GM12878 (cell line): ENCODE results near the gene FBXL17. TPM values are rescaled to one million over a fixed set of nuclear protein-coding genes. Genes with fewer than 3 reads are reported as not detected.

Experiments
- ATAC-seq: fragments of 200-7000 bp; cut with Tn5 transposase; 3 replicates; pipeline ENCODE4 v1.9.1; 2020; ENCODE audit warnings: mild to moderate bottlenecking, moderate library complexity
- BruUV-seq: library from RNA; stranded (reverse); fragments of 400-500 nt; replicated peaks from 2 replicates; lab custom pipeline; 2021; lab: Mats Ljungman, UMichigan
- CTCF ChIA-PET: fragments of 300-600 bp; sonication (Branson Sonifier 250); formaldehyde crosslinking; extraction: SDS; loops from one replicate; lab custom pipeline; 2021; ENCODE audit warnings: inconsistent platforms; lab: Yijun Ruan, JAX
- POLR2A ChIA-PET: fragments of 350-600 bp; formaldehyde crosslinking; extraction: SDS; loops from one replicate; lab custom pipeline; 2021; ENCODE audit warnings: inconsistent platforms; lab: Charles Lee
- RAD21 ChIA-PET: fragments of 300-600 bp; sonication (Branson Sonifier 250); formaldehyde crosslinking; loops from one replicate; lab custom pipeline; 2023; ENCODE audit warnings: antibody characterized with exemption; ENCODE audit not compliant: unreplicated experiment; lab: Charles Lee
- SMC1A ChIA-PET: fragments of 300-600 bp; sonication (Branson Sonifier 250); formaldehyde crosslinking; loops from one replicate; lab custom pipeline; 2023; ENCODE audit not compliant: unreplicated experiment, uncharacterized antibody; lab: Charles Lee
- DNase-seq: peaks from one replicate; pipeline ENCODE4 v3.0.0-alpha.2; 2011; ENCODE audit warnings: low read depth, low spot score
- FAIRE-seq: peaks from 3 replicates; lab custom pipeline; 2011; peaks lifted over from hg19 to GRCh38; lab: Jason Lieb, UNC
- H2AFZ ChIP-seq: 2 replicates; pipeline ENCODE4 v1.6.0; 2011; ENCODE audit warnings: low read depth, low read length, control low read depth; ENCODE audit not compliant: control insufficient read depth
- H3K27ac ChIP-seq: 2 replicates; pipeline ENCODE4 v1.5.1; 2011; ENCODE audit warnings: control low read depth; ENCODE audit not compliant: control insufficient read depth, insufficient read depth
- H3K27me3 ChIP-seq, 2 experiments: replicated peaks in 1 of 2; 2 replicates each; pipeline versions ENCODE4 v1.6.0 to v1.6.1; 2011; ENCODE audit warnings: low read length in 1 of 2; ENCODE audit not compliant: control insufficient read depth in 2 of 2, insufficient read depth in 2 of 2
- H3K36me3 ChIP-seq, 2 experiments: 2 replicates each; pipeline ENCODE4 v1.5.1; 2011; ENCODE audit warnings: low read length in 1 of 2; ENCODE audit not compliant: control insufficient read depth in 2 of 2, insufficient read depth in 2 of 2
- H3K4me1 ChIP-seq: 2 replicates; pipeline ENCODE4 v1.6.1; 2011; ENCODE audit warnings: mild to moderate bottlenecking, low read length, moderate library complexity, mixed read lengths; ENCODE audit not compliant: control insufficient read depth, insufficient read depth
- H3K4me2 ChIP-seq: 2 replicates; pipeline ENCODE4 v1.6.0; 2011; ENCODE audit warnings: control low read depth; ENCODE audit not compliant: control insufficient read depth, insufficient read depth
- H3K4me3 ChIP-seq: fragments of 200-600 bp; sonication (generic); 2 replicates; pipeline ENCODE4 v1.5.1; 2016
- H3K79me2 ChIP-seq: 2 replicates; pipeline ENCODE4 v1.6.0; 2011; ENCODE audit warnings: low read length; ENCODE audit not compliant: control insufficient read depth, insufficient read depth
- H3K9ac ChIP-seq: 2 replicates; pipeline ENCODE4 v1.8.0; 2011; ENCODE audit warnings: low read length, control low read depth, mixed read lengths; ENCODE audit not compliant: control insufficient read depth, insufficient read depth
- H3K9me3 ChIP-seq: replicated peaks from 3 replicates; pipeline ENCODE4 v1.5.1; 2011; ENCODE audit warnings: mild to moderate bottlenecking, low read length; ENCODE audit not compliant: control insufficient read depth, insufficient read depth
- H4K20me1 ChIP-seq: 2 replicates; pipeline ENCODE4 v1.6.0; 2011; ENCODE audit not compliant: control insufficient read depth, insufficient read depth
- CBX5 ChIP-seq: sonication (generic); IDR thresholded peaks from 2 replicates; pipeline ENCODE4 v1.6.1; 2016; ENCODE audit warnings: low read depth, moderate library complexity, mild to moderate bottlenecking, inconsistent platforms
- HCFC1 ChIP-seq: fragments of 150-350 bp; IDR thresholded peaks from 2 replicates; pipeline ENCODE4 v1.6.1; 2014; ENCODE audit warnings: low read length
- HSF1 ChIP-seq: fragments of 150-350 bp; IDR thresholded peaks from 2 replicates; pipeline ENCODE4 v1.6.1; 2014; ENCODE audit warnings: mild to moderate bottlenecking, low read depth, low read length
- JUNB ChIP-seq: IDR thresholded peaks from 2 replicates; pipeline ENCODE4 v1.6.1; 2016; ENCODE audit warnings: antibody characterized with exemption, mild to moderate bottlenecking
- MAX ChIP-seq: IDR thresholded peaks from 2 replicates; pipeline ENCODE4 v1.6.1; 2012; ENCODE audit warnings: low read depth, low read length, improper control_type of control experiment
- MEF2A ChIP-seq: IDR thresholded peaks from 2 replicates; pipeline ENCODE4 v1.6.1; 2011; ENCODE audit warnings: low read depth, mild to moderate bottlenecking, low read length, moderate library complexity; ENCODE audit not compliant: insufficient read depth
- MYC ChIP-seq: IDR thresholded peaks from 2 replicates; pipeline ENCODE4 v1.6.1; 2011; ENCODE audit warnings: mild to moderate bottlenecking, low read length, moderate library complexity, inconsistent platforms; ENCODE audit not compliant: insufficient read depth, insufficient replicate concordance, insufficient read length, severe bottlenecking
- NKRF ChIP-seq: fragments of 450-650 bp; conservative IDR thresholded peaks from 2 replicates; pipeline ENCODE4 v1.6.1; 2017; ENCODE audit warnings: mild to moderate bottlenecking, moderate library complexity
- PML ChIP-seq: IDR thresholded peaks from 2 replicates; pipeline ENCODE4 v1.6.1; 2012; ENCODE audit warnings: low read length, inconsistent platforms
- SMAD1 ChIP-seq: fragments of 450-650 bp; IDR thresholded peaks from 2 replicates; pipeline ENCODE4 v1.6.1; 2018; ENCODE audit warnings: mild to moderate bottlenecking, low read depth; ENCODE audit not compliant: partially characterized antibody
- SUPT20H ChIP-seq: IDR thresholded peaks from 2 replicates; pipeline ENCODE4 v1.6.1; 2011; ENCODE audit warnings: low read depth, mild to moderate bottlenecking, low read length, moderate library complexity, borderline replicate concordance; ENCODE audit not compliant: control insufficient read depth
- ZNF274 ChIP-seq: IDR thresholded peaks from one replicate; pipeline ENCODE4 v1.8.0; 2011; ENCODE audit not compliant: insufficient read length, insufficient read depth
- WGBS: methylation state at CpG from one replicate; pipeline ENCODE4 v1.1.6; 2016; ENCODE audit warnings: low lambda C conversion rate; ENCODE audit not compliant: insufficient replicate concordance, insufficient coverage; ENCODE audit errors: missing lambda C conversion rate; 5-methylcytosine and 5-hydroxymethylcytosine counted together
- in situ Hi-C: fragments of 300-500 bp; cut with MboI; formaldehyde crosslinking; loops from 9 replicates; pipeline ENCODE4 v1.14.3; 2018; ENCODE audit warnings: mixed read lengths
- intact Hi-C: fragments of 100-400 bp; cut with micrococcal nuclease; formaldehyde crosslinking; loops from one replicate; pipeline ENCODE4 v1.14.2; 2022; ENCODE audit not compliant: unreplicated experiment
- polyA plus RNA-seq, 11 experiments: library from polyadenylated mRNA; depleted of rRNA in 4 of 11; unstranded in 6 of 11; stranded (reverse) in 5 of 11; fragments of >200 nt; fragmentation: Nextera tagmentation in 4 of 11; fragmentation: Illumina TruSeq in 1 of 11; extraction: Ambion mirVana in 4 of 11; extraction: Trizol in 1 of 11; gene quantifications; 1 replicate in 1 of 11; 2 replicates in 10 of 11; pipeline versions ENCODE4 v1.2.1 to v1.2.3, GENCODE V29; 2011 to 2016; ENCODE audit warnings: inconsistent platforms in 2 of 11, missing spikeins in 2 of 11, low read depth in 1 of 11
- total RNA-seq, 4 experiments: library from RNA; depleted of rRNA in 3 of 4; stranded (reverse); fragments of >200 nt in 3 of 4; fragmentation: Illumina TruSeq in 1 of 4; extraction: Trizol in 1 of 4; gene quantifications; 2 replicates each; pipeline versions ENCODE4 v1.2.1 to v1.2.3, GENCODE V29; 2013 to 2021
- TF ChIP-seq, protein P1 (sequence below): fragments of 450-650 bp; IDR thresholded peaks from 2 replicates; pipeline ENCODE4 v1.6.1; 2018; ENCODE audit warnings: borderline replicate concordance, mild to moderate bottlenecking; ENCODE audit not compliant: partially characterized antibody

The FBXL17 gene
- total and polyA plus RNA-seq, 10 of the 15 experiments (the other 5 are each of a cell fraction or from before 2014, with no cell fraction given) = 0.88 to 9.0 (median 4.4) TPM

- TF ChIP-seq NKRF (no peak), CBX5 (no peak), SUPT20H (no peak), SMAD1 (no peak)
- TF ChIP-seq, protein P1, sequence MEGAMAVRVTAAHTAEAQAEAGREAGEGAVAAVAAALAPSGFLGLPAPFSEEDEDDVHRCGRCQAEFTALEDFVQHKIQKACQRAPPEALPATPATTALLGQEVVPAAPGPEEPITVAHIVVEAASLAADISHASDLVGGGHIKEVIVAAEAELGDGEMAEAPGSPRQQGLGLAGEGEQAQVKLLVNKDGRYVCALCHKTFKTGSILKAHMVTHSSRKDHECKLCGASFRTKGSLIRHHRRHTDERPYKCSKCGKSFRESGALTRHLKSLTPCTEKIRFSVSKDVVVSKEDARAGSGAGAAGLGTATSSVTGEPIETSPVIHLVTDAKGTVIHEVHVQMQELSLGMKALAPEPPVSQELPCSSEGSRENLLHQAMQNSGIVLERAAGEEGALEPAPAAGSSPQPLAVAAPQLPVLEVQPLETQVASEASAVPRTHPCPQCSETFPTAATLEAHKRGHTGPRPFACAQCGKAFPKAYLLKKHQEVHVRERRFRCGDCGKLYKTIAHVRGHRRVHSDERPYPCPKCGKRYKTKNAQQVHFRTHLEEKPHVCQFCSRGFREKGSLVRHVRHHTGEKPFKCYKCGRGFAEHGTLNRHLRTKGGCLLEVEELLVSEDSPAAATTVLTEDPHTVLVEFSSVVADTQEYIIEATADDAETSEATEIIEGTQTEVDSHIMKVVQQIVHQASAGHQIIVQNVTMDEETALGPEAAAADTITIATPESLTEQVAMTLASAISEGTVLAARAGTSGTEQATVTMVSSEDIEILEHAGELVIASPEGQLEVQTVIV = no peak
Measured at GRCh38 chr5:108028412-108028811, 353.5 kb downstream of the FBXL17 start (continued).

DNA sequence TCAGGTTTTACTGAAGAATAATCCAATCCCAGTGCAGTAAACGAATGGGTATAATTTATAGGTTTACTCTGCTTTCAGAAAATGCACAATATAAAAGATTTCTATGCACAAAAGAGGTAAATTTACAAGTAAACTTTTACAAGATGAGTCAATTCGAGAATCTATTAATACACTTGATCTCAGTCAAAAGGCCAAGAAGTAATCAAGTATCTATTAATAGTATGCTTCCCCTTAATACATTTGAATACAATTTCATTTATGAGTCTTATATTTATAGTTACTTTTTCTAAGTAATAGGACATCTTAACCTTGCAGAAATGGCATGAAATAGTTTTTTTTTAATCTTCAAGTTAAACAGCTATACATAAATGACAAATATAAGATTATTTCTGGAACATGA is 355.9 kb downstream of the FBXL17 start:
- ChIA-PET SMC1A (interaction anchor here (0.7 to 1.4 kb wide), 4 partner anchors 9 to 384 kb away, joined by 3 to 4 read pairs (median 3); no protein-coding TSS in a partner anchor), POLR2A (interaction anchor here (0.6 kb wide), 1 partner anchor 71 kb away, joined by 3 read pairs; no protein-coding TSS in a partner anchor), RAD21 (no interaction called here), CTCF (no interaction called here)
- intact Hi-C loops (no loop called here), in situ Hi-C loops (no loop called here)
- no peak for DNase-seq
- Histone ChIP-seq H3K9ac (no peak overlapping the region), H3K27ac (no peak overlapping the region), H3K36me3 (no peaks in the 10 kb centered on the region), H3K79me2 (no peaks in the 10 kb centered on the region), H3K9me3 (no peaks in the 10 kb centered on the region), H4K20me1 (no peaks in the 10 kb centered on the region), H3K4me1 (no peaks in the 10 kb centered on the region), H2AFZ (no peak overlapping the region), H3K4me2 (no peak overlapping the region), H3K27me3 (no peaks in the 10 kb centered on the region), H3K4me3 (no peak overlapping the region)
- WGBS = 30% methylated on average over 2 of the region's 2 CpGs
- no peak for FAIRE-seq
- no peak for ATAC-seq
- BruUV-seq = no TSS peak
- TF ChIP-seq HCFC1 (no peak), HSF1 (no peak), MYC (no peak), MEF2A (peak; percentile 78), MAX (no peak), ZNF274 (no peak), JUNB (peak; percentile 40), PML (no peak)
